ENCODE measurements around the gene GOLT1B. TPM values are rescaled to one million over a fixed set of nuclear protein-coding genes. Genes with fewer than 3 reads are reported as not detected.

The GOLT1B gene
- total and polyA plus RNA-seq, 8 donors, result 10.5 to 25.5 (median 16.5) TPM

DNA sequence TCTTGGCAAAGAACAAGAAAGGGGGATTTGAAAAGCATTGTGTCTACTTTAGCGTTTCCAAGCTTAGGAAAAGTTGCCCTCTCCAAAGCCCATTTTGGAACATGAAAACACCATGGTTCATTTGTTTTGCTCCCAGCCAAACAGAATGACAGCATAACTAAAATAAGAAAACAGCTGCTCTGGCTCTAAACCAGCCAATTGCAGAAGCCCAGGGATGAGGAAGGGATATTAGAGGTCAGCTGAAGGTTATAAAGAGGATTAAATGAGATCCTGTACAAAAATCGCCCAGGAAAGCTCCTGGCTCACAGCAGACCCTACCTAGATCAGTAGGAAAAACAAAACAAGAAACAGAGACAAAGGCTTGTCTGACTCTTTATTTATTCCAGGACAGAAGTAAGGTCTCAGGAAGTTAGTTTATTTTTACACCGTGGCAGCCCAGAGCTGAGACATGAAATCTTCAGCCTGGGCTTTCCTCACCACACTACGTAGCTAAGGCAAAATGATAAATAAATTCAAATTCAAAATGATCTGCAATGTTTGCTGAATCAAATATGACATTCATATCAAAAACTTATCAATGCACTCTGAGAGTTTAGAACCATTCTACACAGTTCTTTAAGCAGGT lies 50.4 kb downstream of the GOLT1B start:
- H3K36me3 ChIP-seq, result no peaks in the 10 kb centered on the region
- no peak for DNase-seq
- no peak overlapping the region for H3K27ac ChIP-seq

DNA sequence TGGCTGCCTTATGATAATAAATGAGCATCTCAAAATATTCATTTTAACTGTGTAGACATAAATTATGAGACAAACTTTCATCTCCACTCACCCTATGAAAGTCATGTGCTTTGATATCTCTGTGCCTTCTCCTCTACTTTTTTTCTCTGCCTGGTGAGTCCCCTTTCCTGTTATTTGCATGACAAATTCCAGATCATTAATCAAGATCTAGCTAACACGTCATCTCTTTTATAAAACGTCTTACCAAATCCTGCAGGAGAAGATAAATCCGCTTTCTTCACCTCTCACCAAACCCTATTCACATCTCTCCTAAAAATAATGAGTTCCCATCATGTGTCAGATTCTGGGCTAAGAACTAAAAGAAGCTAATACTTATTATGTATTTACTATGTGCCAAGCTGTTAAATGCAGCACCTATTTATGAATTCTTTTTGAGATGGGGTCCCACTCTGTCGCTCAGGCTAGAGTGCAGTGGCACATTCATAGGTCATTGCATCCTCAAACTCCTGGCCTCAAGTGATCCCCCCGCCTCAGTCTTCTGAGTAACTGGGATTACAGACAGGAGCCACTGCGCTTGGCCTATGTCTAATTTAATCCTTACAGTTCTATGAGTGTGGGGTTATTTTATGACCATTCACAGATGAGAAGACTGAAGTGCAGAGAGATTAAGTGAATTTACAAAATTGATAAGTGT lies 51.2 kb downstream of the GOLT1B start:
- no peak for FAIRE-seq
- intact Hi-C loops (cut with DNase I), result no loop called here
- TF ChIP-seq, protein P1, sequence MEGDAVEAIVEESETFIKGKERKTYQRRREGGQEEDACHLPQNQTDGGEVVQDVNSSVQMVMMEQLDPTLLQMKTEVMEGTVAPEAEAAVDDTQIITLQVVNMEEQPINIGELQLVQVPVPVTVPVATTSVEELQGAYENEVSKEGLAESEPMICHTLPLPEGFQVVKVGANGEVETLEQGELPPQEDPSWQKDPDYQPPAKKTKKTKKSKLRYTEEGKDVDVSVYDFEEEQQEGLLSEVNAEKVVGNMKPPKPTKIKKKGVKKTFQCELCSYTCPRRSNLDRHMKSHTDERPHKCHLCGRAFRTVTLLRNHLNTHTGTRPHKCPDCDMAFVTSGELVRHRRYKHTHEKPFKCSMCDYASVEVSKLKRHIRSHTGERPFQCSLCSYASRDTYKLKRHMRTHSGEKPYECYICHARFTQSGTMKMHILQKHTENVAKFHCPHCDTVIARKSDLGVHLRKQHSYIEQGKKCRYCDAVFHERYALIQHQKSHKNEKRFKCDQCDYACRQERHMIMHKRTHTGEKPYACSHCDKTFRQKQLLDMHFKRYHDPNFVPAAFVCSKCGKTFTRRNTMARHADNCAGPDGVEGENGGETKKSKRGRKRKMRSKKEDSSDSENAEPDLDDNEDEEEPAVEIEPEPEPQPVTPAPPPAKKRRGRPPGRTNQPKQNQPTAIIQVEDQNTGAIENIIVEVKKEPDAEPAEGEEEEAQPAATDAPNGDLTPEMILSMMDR (IDR thresholded peaks at IDR 0.05), result no peak
- no peaks in the 10 kb centered on the region for H3K27me3 ChIP-seq
- H3K9me3 ChIP-seq, result no peaks in the 10 kb centered on the region
- no peak overlapping the region for H3K4me3 ChIP-seq
- no peak overlapping the region for H3K27ac ChIP-seq
- 65 to 67% methylated on average over 6 of the region's 6 CpGs for WGBS, 2 donors
- H3K4me1 ChIP-seq, result peaks cover 0 to 2% (median 0%) of the 10 kb centered on the region in 3 donors
- no peak for ATAC-seq
- H3K36me3 ChIP-seq, result no peaks in the 10 kb centered on the region
- DNase-seq, result no peak

More for the DNA sequence above, 50.4 kb downstream of the GOLT1B start:
- peaks cover 0 to 2% (median 0%) of the 10 kb centered on the region in 3 donors for H3K4me1 ChIP-seq
- H3K27me3 ChIP-seq, result no peaks in the 10 kb centered on the region
- ATAC-seq (no peak), FAIRE-seq (no peak)
- intact Hi-C loops (cut with DNase I), result no loop called here
- H3K9me3 ChIP-seq, result no peaks in the 10 kb centered on the region
- H3K4me3 ChIP-seq, result no peak overlapping the region
- TF ChIP-seq, protein P1 (IDR thresholded peaks at IDR 0.05), result no peak
- 51% methylated on average over 4 of the region's 4 CpGs for WGBS, 2 donors

DNA sequence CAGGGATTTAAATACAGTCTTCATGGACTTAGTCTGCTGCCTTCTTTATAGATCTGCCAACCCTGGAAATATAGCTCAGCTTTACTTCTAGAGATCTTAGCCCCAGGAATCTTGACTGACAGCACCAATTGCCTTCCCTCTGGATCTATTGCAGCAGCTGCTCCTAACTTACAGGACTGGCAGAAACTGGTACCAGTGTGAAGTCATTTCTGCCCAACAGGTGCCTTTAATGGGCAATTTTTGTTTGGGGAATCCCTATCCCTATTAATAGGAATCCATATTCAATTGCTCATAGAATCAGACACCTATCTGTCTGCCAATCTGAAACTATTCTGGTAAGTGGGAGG lies 51.7 kb downstream of the GOLT1B start:
- ATAC-seq (no peak), FAIRE-seq (no peak), DNase-seq (no peak)
- Histone ChIP-seq H3K9me3 (no peaks in the 10 kb centered on the region), H3K27ac (no peak overlapping the region), H3K4me3 (no peak overlapping the region), H3K27me3 (no peaks in the 10 kb centered on the region), H3K36me3 (no peaks in the 10 kb centered on the region), H3K4me1 (peaks cover 0 to 2% (median 0%) of the 10 kb centered on the region in 3 donors)
- intact Hi-C loops (cut with DNase I), result no loop called here
- TF ChIP-seq, protein P1 (IDR thresholded peaks at IDR 0.05), result no peak

DNA sequence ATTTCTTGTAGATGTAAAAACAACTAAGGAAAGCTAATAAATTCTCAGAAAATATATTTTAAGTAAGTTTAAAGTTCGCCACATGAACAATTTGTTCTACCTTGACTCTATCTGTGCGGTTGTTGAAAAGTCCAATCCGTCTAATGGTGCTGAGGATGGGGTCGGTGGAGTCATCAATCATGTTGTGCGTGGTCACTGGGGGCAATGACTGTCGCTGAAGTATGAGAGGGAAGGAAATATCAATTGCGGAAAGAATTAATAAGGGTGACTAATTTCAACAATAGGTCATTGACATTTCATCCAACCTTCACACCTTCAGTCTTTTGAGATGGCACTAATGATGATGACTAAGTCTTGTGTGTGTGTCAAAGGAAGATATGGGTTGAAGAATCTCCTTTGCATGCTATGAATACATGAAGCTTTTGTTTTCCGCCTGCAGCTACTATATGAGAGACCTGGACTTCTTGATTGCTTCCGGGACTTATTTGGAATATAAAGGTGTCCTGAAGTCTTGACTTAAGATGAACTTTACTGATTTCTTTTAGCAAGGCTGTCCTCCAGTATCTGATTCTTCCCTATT lies 56.6 kb downstream of the GOLT1B start:
- TF ChIP-seq, protein P1 (IDR thresholded peaks at IDR 0.05), result no peak
- Histone ChIP-seq H3K4me1 (peaks cover 0 to 3% (median 0%) of the 10 kb centered on the region in 3 donors), H3K4me3 (no peak overlapping the region), H3K27me3 (no peaks in the 10 kb centered on the region), H3K27ac (no peak overlapping the region), H3K9me3 (no peaks in the 10 kb centered on the region), H3K36me3 (no peaks in the 10 kb centered on the region)
- no peak for ATAC-seq
- DNase-seq, result no peak
- intact Hi-C loops (cut with DNase I), result no loop called here
- FAIRE-seq, result no peak
- WGBS, 2 donors, result 80 to 83% methylated on average over 9 of the region's 9 CpGs

Measured in pancreas (tissue), 10 donors.